A549 (cell line): Measurements from ENCODE around the gene MIA2. TPM values are rescaled to one million over a fixed set of nuclear protein-coding genes. Genes with fewer than 3 reads are reported as not detected.

Source experiments
- ATAC-seq, 2 experiments: fragments of 200-7000 bp in 1 of 2; fragments of >200 bp in 1 of 2; cut with Nextera tagmentation in 1 of 2; cut with Tn5 transposase in 1 of 2; 3 replicates each; pipeline versions ENCODE4 v1.8.0 to v1.9.1; 2018 to 2020; ENCODE audit warnings: mild to moderate bottlenecking in 1 of 2, moderate library complexity in 1 of 2
- CTCF ChIA-PET: fragments of 300-600 bp; sonication (Branson Sonifier 250); formaldehyde crosslinking; extraction: SDS; loops from one replicate; lab custom pipeline; 2021; ENCODE audit warnings: antibody characterized with exemption, inconsistent platforms; lab: Yijun Ruan, JAX
- POLR2A ChIA-PET: fragments of 350-600 bp; formaldehyde crosslinking; extraction: SDS; loops from one replicate; lab custom pipeline; 2021; ENCODE audit warnings: antibody characterized with exemption, inconsistent platforms; lab: Yijun Ruan, JAX
- DNase-seq, 2 experiments: peaks; one replicate each; pipeline versions ENCODE4 v3.0.0 to v3.0.0-alpha.2; 2011 to 2016; ENCODE audit warnings: low read depth in 1 of 2, low spot score in 1 of 2
- FAIRE-seq: peaks from 2 replicates; lab custom pipeline; 2011; peaks lifted over from hg19 to GRCh38; lab: Jason Lieb, UNC
- H3K27ac ChIP-seq, 2 experiments: fragments of >200 bp; sonication (Bioruptor Twin); formaldehyde crosslinking; 3 replicates each; pipeline ENCODE4 v1.5.1; 2016 to 2017
- H3K4me1 ChIP-seq: fragments of >200 bp; sonication (Bioruptor Twin); formaldehyde crosslinking; 3 replicates; pipeline ENCODE4 v1.6.1; 2016
- H3K4me2 ChIP-seq: fragments of >200 bp; sonication (Bioruptor Twin); formaldehyde crosslinking; 3 replicates; pipeline ENCODE4 v1.6.1; 2016
- H3K4me3 ChIP-seq: fragments of >200 bp; sonication (Bioruptor Twin); formaldehyde crosslinking; 3 replicates; pipeline ENCODE4 v1.5.1; 2016
- H3K9me3 ChIP-seq: fragments of >200 bp; sonication (Bioruptor Twin); formaldehyde crosslinking; 3 replicates; pipeline ENCODE4 v1.6.1; 2016
- ATOH8 ChIP-seq: fragments of 250-450 bp; sonication (Bioruptor Pico); IDR thresholded peaks from 2 replicates; pipeline ENCODE4 v1.5.0; 2020; ENCODE audit warnings: low read depth, mild to moderate bottlenecking, moderate library complexity
- CBX8 ChIP-seq: fragments of 200-600 bp; sonication (generic); IDR thresholded peaks from 2 replicates; pipeline ENCODE4 v1.6.1; 2016
- CEBPB ChIP-seq, 2 experiments: fragments of >200 bp in 1 of 2; sonication (Bioruptor Twin) in 1 of 2; formaldehyde crosslinking in 1 of 2; IDR thresholded peaks; 2 replicates each; pipeline ENCODE4 v1.6.1; 2012 to 2016
- E2F6 ChIP-seq: IDR thresholded peaks from 2 replicates; pipeline ENCODE4 v1.6.1; 2012; ENCODE audit warnings: low read depth, borderline replicate concordance
- EHF ChIP-seq: fragments of 250-450 bp; sonication (Bioruptor Pico); IDR thresholded peaks from 2 replicates; pipeline ENCODE4 v1.5.0; 2020; ENCODE audit warnings: mild to moderate bottlenecking
- EHMT2 ChIP-seq: fragments of 200-600 bp; sonication (generic); IDR thresholded peaks from 2 replicates; pipeline ENCODE4 v1.6.1; 2016; ENCODE audit warnings: antibody characterized with exemption, low read depth, mild to moderate bottlenecking, moderate library complexity
- ELK1 ChIP-seq: fragments of 150-350 bp; IDR thresholded peaks from 2 replicates; pipeline ENCODE4 v1.6.1; 2014; ENCODE audit warnings: low read depth, mild to moderate bottlenecking, low read length
- EP300 ChIP-seq, 2 experiments: fragments of >200 bp; sonication (Bioruptor Twin); formaldehyde crosslinking; IDR thresholded peaks; 2 replicates in 1 of 2; 3 replicates in 1 of 2; pipeline ENCODE4 v1.6.1; 2016 to 2017
- ESRRA ChIP-seq: fragments of 150-350 bp; IDR thresholded peaks from 2 replicates; pipeline ENCODE4 v1.6.1; 2014; ENCODE audit warnings: mild to moderate bottlenecking, low read length, borderline replicate concordance
- FOSB ChIP-seq: fragments of 250-450 bp; sonication (Bioruptor Pico); IDR thresholded peaks from 2 replicates; pipeline ENCODE4 v1.5.0; 2020; ENCODE audit warnings: mild to moderate bottlenecking, moderate library complexity
- GATA3 ChIP-seq: IDR thresholded peaks from 2 replicates; pipeline ENCODE4 v1.6.1; 2012; ENCODE audit warnings: borderline replicate concordance
- HES2 ChIP-seq: fragments of >200 bp; sonication (Bioruptor Twin); formaldehyde crosslinking; IDR thresholded peaks from 2 replicates; pipeline ENCODE4 v1.6.1; 2016
- MAFK ChIP-seq: fragments of 450-650 bp; IDR thresholded peaks from 2 replicates; pipeline ENCODE4 v1.6.1; 2014; ENCODE audit not compliant: partially characterized antibody
- MAX ChIP-seq: IDR thresholded peaks from 2 replicates; pipeline ENCODE4 v1.6.1; 2012
- MAZ ChIP-seq: fragments of 150-350 bp; IDR thresholded peaks from 2 replicates; pipeline ENCODE4 v1.6.1; 2014; ENCODE audit warnings: antibody characterized with exemption, low read depth, low read length, borderline replicate concordance
- NPAS2 ChIP-seq: fragments of 250-450 bp; sonication (Bioruptor Pico); IDR thresholded peaks from 2 replicates; pipeline ENCODE4 v1.8.0; 2022; ENCODE audit warnings: mild to moderate bottlenecking, moderate library complexity, borderline replicate concordance
- PBX3 ChIP-seq: IDR thresholded peaks from 2 replicates; pipeline ENCODE4 v1.6.1; 2012
- POLR2A ChIP-seq: IDR thresholded peaks from 2 replicates; pipeline ENCODE4 v1.6.1; 2012; ENCODE audit warnings: mild to moderate bottlenecking, low read length
- POLR2AphosphoS2 ChIP-seq: conservative IDR thresholded peaks from 2 replicates; pipeline ENCODE4 v1.6.1; 2012; ENCODE audit warnings: low read length, improper control_type of control experiment, inconsistent platforms
- RAD21 ChIP-seq, 2 experiments: fragments of >200 bp in 1 of 2; sonication (Bioruptor Twin) in 1 of 2; formaldehyde crosslinking in 1 of 2; IDR thresholded peaks in 1 of 2; conservative IDR thresholded peaks in 1 of 2; 2 replicates in 1 of 2; 3 replicates in 1 of 2; pipeline ENCODE4 v1.6.1; 2012 to 2018; ENCODE audit warnings: inconsistent platforms in 1 of 2
- RFX5 ChIP-seq: fragments of 450-650 bp; IDR thresholded peaks from 2 replicates; pipeline ENCODE4 v1.7.1; 2014; ENCODE audit warnings: antibody characterized with exemption, mild to moderate bottlenecking, moderate library complexity
- RNF2 ChIP-seq: fragments of 200-600 bp; sonication (generic); IDR thresholded peaks from 2 replicates; pipeline ENCODE4 v1.6.1; 2016; ENCODE audit warnings: low read depth, mild to moderate bottlenecking, antibody characterized with exemption, moderate library complexity, borderline replicate concordance
- SMC3 ChIP-seq: fragments of >200 bp; sonication (Bioruptor Twin); formaldehyde crosslinking; IDR thresholded peaks from 3 replicates; pipeline ENCODE4 v1.6.1; 2018; ENCODE audit warnings: inconsistent platforms
- ZFP36 ChIP-seq: fragments of 450-650 bp; IDR thresholded peaks from 2 replicates; pipeline ENCODE4 v1.6.1; 2014; ENCODE audit warnings: borderline replicate concordance; ENCODE audit not compliant: partially characterized antibody
- ZNF302 ChIP-seq: fragments of 250-450 bp; sonication (Bioruptor Pico); IDR thresholded peaks from 2 replicates; pipeline ENCODE4 v1.9.0; 2021; ENCODE audit warnings: inconsistent platforms, mild to moderate bottlenecking, moderate library complexity
- WGBS: methylation state at CpG from one replicate; pipeline ENCODE4 v1.1.6; 2017; ENCODE audit errors: missing lambda C conversion rate; 5-methylcytosine and 5-hydroxymethylcytosine counted together
- polyA plus RNA-seq, 4 experiments: library from polyadenylated mRNA; depleted of rRNA in 3 of 4; stranded (reverse); fragments of >200 nt; fragmentation: RNase III in 1 of 4; extraction: RNeasy Plus Mini Kit Qiagen cat#74134 plus additional on column Dnase treatment in 1 of 4; gene quantifications; 2 replicates in 3 of 4; 3 replicates in 1 of 4; pipeline ENCODE4 v1.2.3, GENCODE V29; 2011 to 2017
- TF ChIP-seq, protein P1 (sequence below): fragments of >200 bp; sonication (Bioruptor Twin); formaldehyde crosslinking; IDR thresholded peaks from 3 replicates; pipeline ENCODE4 v1.5.1; 2016
- TF ChIP-seq, protein P2 (sequence below): fragments of >200 bp; sonication (Bioruptor Twin); formaldehyde crosslinking; IDR thresholded peaks from 3 replicates; pipeline ENCODE4 v1.6.1; 2016

The MIA2 gene
- polyA plus RNA-seq, 2 of the 4 experiments (the other 2 are of a cell fraction) = 25.4 to 73.9 TPM

- peak; percentile 74 for FAIRE-seq
- no peak for TF ChIP-seq HES2
- TF ChIP-seq, protein P1, sequence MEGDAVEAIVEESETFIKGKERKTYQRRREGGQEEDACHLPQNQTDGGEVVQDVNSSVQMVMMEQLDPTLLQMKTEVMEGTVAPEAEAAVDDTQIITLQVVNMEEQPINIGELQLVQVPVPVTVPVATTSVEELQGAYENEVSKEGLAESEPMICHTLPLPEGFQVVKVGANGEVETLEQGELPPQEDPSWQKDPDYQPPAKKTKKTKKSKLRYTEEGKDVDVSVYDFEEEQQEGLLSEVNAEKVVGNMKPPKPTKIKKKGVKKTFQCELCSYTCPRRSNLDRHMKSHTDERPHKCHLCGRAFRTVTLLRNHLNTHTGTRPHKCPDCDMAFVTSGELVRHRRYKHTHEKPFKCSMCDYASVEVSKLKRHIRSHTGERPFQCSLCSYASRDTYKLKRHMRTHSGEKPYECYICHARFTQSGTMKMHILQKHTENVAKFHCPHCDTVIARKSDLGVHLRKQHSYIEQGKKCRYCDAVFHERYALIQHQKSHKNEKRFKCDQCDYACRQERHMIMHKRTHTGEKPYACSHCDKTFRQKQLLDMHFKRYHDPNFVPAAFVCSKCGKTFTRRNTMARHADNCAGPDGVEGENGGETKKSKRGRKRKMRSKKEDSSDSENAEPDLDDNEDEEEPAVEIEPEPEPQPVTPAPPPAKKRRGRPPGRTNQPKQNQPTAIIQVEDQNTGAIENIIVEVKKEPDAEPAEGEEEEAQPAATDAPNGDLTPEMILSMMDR = no peak
- no peak for TF ChIP-seq POLR2AphosphoS2
- no peak for TF ChIP-seq RNF2
- TF ChIP-seq RAD21 (conservative IDR thresholded peaks at IDR 0.05 in 1 of 2, IDR thresholded peaks at IDR 0.05 in 1 of 2) = no peak
- no peak for TF ChIP-seq ESRRA
- TF ChIP-seq MAFK = no peak
- TF ChIP-seq GATA3 = no peak
- TF ChIP-seq SMC3 = no peak
- TF ChIP-seq, protein P2, sequence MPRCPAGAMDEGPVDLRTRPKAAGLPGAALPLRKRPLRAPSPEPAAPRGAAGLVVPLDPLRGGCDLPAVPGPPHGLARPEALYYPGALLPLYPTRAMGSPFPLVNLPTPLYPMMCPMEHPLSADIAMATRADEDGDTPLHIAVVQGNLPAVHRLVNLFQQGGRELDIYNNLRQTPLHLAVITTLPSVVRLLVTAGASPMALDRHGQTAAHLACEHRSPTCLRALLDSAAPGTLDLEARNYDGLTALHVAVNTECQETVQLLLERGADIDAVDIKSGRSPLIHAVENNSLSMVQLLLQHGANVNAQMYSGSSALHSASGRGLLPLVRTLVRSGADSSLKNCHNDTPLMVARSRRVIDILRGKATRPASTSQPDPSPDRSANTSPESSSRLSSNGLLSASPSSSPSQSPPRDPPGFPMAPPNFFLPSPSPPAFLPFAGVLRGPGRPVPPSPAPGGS = no peak
- TF ChIP-seq POLR2A = no peak
- TF ChIP-seq E2F6 = no peak
- TF ChIP-seq NPAS2 (CRISPR knock-in tag) = no peak
- TF ChIP-seq ATOH8 (CRISPR knock-in tag) = no peak
- no peak for TF ChIP-seq PBX3
- no peak for TF ChIP-seq EP300 (IDR thresholded peaks at IDR 0.05)
- no peak for TF ChIP-seq EHF (CRISPR knock-in tag)
- TF ChIP-seq RFX5 = no peak
- Histone ChIP-seq H3K4me2 (no peak overlapping the region), H3K4me3 (no peak overlapping the region), H3K27ac (no peak overlapping the region), H3K4me1 (peaks cover 10% of the 10 kb centered on the region), H3K9me3 (no peaks in the 10 kb centered on the region)
- POLR2A ChIA-PET = no interaction called here
- no peak for ATAC-seq
- WGBS = 66% methylated on average over 3 of the region's 3 CpGs
- DNase-seq = no peak
- CTCF ChIA-PET = no interaction called here
These were observed 5.7 kb upstream of the MIA2 start for GRCh38 chr14:39228044-39228443.

DNA sequence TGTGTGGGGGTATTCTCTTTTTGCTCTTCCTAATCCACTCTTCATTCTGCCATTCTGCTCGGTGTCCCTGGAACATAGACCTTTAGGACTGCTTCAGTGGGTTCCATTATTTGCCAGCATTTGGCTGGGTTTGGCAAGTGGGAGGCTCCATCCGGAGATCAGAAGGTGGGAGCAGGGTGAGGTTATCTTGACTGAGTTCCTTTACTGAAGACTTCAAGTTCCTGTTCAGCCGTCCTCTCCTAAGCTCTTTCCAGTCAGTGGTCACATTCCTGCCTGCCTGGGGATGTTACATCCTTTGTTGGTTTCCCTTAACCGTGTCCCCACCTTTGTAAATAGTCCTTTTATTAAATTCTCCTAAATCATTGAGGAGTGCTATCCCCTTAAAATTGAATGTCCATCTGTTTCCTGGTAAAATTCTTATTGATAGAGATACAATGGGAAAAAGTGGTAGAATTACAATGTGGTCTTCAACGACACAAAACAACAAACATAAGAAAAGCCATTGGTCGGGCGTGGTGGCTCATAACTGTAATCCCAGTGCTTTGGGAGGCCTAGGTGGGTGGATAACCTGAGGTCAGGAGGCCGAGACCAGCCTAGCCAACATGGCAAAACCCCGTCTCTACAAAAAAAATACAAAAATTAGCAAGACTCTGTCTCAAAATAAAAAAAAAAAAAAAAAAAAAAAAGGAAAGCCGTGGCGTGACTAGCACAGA lies 5.0 kb upstream of the MIA2 start:
- 86% methylated on average over 11 of the region's 11 CpGs for WGBS
- no peak for TF ChIP-seq POLR2AphosphoS2
- no peak for TF ChIP-seq FOSB (CRISPR knock-in tag)
- TF ChIP-seq ZNF302 (CRISPR knock-in tag) = no peak
- no peak for TF ChIP-seq HES2
- no peak for TF ChIP-seq GATA3
- no peak for TF ChIP-seq EHMT2
- no peak for TF ChIP-seq EHF (CRISPR knock-in tag)
- TF ChIP-seq CBX8 = no peak
- TF ChIP-seq CEBPB (IDR thresholded peaks at IDR 0.05) = no peak
- TF ChIP-seq MAZ = no peak
- TF ChIP-seq RAD21 (conservative IDR thresholded peaks at IDR 0.05 in 1 of 2, IDR thresholded peaks at IDR 0.05 in 1 of 2) = no peak
- no peak for TF ChIP-seq MAX
- no peak for TF ChIP-seq ELK1
- TF ChIP-seq POLR2A = no peak
- no peak for TF ChIP-seq ZFP36
- TF ChIP-seq, all 56 proteins: peak for 0
- peaks cover 17% of the 10 kb centered on the region for H3K4me1 ChIP-seq
- no peak overlapping the region for H3K27ac ChIP-seq
- CTCF ChIA-PET = no interaction called here
- no peak overlapping the region for H3K4me3 ChIP-seq
- POLR2A ChIA-PET = no interaction called here
- H3K4me2 ChIP-seq = no peak overlapping the region
- H3K9me3 ChIP-seq = no peaks in the 10 kb centered on the region
- FAIRE-seq (no peak), DNase-seq (no peak), ATAC-seq (no peak)
